GM23338 (cell line): ENCODE results near the gene CPNE4.

Experiments
- CREB1 ChIP-seq: fragments of 250-450 bp; sonication (Bioruptor Pico); IDR thresholded peaks from 2 replicates; pipeline ENCODE4 v1.5.0; 2020; ENCODE audit warnings: low read depth, mild to moderate bottlenecking, moderate library complexity
- EZH2 ChIP-seq: fragments of 200-600 bp; sonication (generic); IDR thresholded peaks from one replicate; pipeline ENCODE4 v1.8.0; 2017; ENCODE audit warnings: antibody characterized with exemption, mild to moderate bottlenecking, low read depth; ENCODE audit not compliant: unreplicated experiment
- EZH2phosphoT487 ChIP-seq: fragments of 200-600 bp; sonication (generic); IDR thresholded peaks from one replicate; pipeline ENCODE4 v1.8.1; 2018; ENCODE audit warnings: antibody characterized with exemption; ENCODE audit not compliant: unreplicated experiment
- JUNB ChIP-seq: IDR thresholded peaks from one replicate; pipeline ENCODE4 v1.6.1; 2016; ENCODE audit warnings: antibody characterized with exemption; ENCODE audit not compliant: unreplicated experiment
- NANOG ChIP-seq: IDR thresholded peaks from 2 replicates; pipeline ENCODE4 v1.6.1; 2016; ENCODE audit warnings: antibody characterized with exemption, borderline replicate concordance
- POLR2AphosphoS5 ChIP-seq: IDR thresholded peaks from 2 replicates; pipeline ENCODE4 v1.6.1; 2016; ENCODE audit warnings: antibody characterized with exemption, low read depth
- STAT1 ChIP-seq: IDR thresholded peaks from one replicate; pipeline ENCODE4 v1.6.1; 2016; ENCODE audit warnings: antibody characterized with exemption; ENCODE audit not compliant: unreplicated experiment
- ZNF331 ChIP-seq: fragments of 250-450 bp; sonication (Bioruptor Pico); IDR thresholded peaks from 2 replicates; pipeline ENCODE4 v1.5.0; 2020; ENCODE audit warnings: low read depth, mild to moderate bottlenecking, moderate library complexity
- TF ChIP-seq, protein P1 (sequence below), 2 experiments: fragments of 200-600 bp in 1 of 2; sonication (generic) in 1 of 2; conservative IDR thresholded peaks; 2 replicates each; pipeline versions ENCODE4 v1.5.1 to v1.6.1; 2016 to 2017; ENCODE audit warnings: antibody characterized with exemption in 2 of 2, low read depth in 2 of 2, mild to moderate bottlenecking in 2 of 2, moderate library complexity in 1 of 2
- TF ChIP-seq, protein P2 (sequence below): IDR thresholded peaks from one replicate; pipeline ENCODE4 v1.6.1; 2018; ENCODE audit warnings: antibody characterized with exemption; ENCODE audit not compliant: unreplicated experiment
- TF ChIP-seq, protein P3 (sequence below): IDR thresholded peaks from 2 replicates; pipeline ENCODE4 v1.6.1; 2016; ENCODE audit warnings: antibody characterized with exemption
- TF ChIP-seq, protein P4 (sequence below): fragments of 250-450 bp; sonication (Bioruptor Pico); IDR thresholded peaks from 2 replicates; pipeline ENCODE4 v1.5.0; 2020; ENCODE audit warnings: mild to moderate bottlenecking, moderate library complexity

DNA sequence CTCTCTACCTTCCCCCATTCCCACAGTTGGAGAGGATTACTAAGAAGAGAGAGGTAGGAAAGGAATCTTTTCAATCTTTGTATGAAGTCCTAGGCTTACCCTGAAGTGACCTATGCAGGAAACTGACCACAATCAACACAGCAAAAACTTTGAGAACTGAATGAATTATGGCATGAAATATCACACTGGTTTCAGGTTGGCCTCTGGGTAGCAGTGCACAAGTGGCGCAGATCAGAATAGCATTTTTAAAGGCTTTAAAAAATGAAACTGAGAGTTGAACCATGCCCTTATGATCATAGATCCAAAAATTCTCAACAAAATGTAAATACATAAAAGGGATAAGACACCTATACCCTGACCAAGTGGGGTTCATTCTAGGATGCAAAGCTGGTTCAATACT is 198.9 kb downstream of the CPNE4 start:
- TF ChIP-seq, protein P1, sequence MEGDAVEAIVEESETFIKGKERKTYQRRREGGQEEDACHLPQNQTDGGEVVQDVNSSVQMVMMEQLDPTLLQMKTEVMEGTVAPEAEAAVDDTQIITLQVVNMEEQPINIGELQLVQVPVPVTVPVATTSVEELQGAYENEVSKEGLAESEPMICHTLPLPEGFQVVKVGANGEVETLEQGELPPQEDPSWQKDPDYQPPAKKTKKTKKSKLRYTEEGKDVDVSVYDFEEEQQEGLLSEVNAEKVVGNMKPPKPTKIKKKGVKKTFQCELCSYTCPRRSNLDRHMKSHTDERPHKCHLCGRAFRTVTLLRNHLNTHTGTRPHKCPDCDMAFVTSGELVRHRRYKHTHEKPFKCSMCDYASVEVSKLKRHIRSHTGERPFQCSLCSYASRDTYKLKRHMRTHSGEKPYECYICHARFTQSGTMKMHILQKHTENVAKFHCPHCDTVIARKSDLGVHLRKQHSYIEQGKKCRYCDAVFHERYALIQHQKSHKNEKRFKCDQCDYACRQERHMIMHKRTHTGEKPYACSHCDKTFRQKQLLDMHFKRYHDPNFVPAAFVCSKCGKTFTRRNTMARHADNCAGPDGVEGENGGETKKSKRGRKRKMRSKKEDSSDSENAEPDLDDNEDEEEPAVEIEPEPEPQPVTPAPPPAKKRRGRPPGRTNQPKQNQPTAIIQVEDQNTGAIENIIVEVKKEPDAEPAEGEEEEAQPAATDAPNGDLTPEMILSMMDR (conservative IDR thresholded peaks at IDR 0.05; ENCODE audit: low read depth in 2 of 2), result no peak
- TF ChIP-seq EZH2, result no peak
- TF ChIP-seq, protein P2, sequence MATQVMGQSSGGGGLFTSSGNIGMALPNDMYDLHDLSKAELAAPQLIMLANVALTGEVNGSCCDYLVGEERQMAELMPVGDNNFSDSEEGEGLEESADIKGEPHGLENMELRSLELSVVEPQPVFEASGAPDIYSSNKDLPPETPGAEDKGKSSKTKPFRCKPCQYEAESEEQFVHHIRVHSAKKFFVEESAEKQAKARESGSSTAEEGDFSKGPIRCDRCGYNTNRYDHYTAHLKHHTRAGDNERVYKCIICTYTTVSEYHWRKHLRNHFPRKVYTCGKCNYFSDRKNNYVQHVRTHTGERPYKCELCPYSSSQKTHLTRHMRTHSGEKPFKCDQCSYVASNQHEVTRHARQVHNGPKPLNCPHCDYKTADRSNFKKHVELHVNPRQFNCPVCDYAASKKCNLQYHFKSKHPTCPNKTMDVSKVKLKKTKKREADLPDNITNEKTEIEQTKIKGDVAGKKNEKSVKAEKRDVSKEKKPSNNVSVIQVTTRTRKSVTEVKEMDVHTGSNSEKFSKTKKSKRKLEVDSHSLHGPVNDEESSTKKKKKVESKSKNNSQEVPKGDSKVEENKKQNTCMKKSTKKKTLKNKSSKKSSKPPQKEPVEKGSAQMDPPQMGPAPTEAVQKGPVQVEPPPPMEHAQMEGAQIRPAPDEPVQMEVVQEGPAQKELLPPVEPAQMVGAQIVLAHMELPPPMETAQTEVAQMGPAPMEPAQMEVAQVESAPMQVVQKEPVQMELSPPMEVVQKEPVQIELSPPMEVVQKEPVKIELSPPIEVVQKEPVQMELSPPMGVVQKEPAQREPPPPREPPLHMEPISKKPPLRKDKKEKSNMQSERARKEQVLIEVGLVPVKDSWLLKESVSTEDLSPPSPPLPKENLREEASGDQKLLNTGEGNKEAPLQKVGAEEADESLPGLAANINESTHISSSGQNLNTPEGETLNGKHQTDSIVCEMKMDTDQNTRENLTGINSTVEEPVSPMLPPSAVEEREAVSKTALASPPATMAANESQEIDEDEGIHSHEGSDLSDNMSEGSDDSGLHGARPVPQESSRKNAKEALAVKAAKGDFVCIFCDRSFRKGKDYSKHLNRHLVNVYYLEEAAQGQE, result no peak
- TF ChIP-seq POLR2AphosphoS5, result no peak
- TF ChIP-seq EZH2phosphoT487, result no peak
- no peak for TF ChIP-seq ZNF331
- TF ChIP-seq, protein P3, sequence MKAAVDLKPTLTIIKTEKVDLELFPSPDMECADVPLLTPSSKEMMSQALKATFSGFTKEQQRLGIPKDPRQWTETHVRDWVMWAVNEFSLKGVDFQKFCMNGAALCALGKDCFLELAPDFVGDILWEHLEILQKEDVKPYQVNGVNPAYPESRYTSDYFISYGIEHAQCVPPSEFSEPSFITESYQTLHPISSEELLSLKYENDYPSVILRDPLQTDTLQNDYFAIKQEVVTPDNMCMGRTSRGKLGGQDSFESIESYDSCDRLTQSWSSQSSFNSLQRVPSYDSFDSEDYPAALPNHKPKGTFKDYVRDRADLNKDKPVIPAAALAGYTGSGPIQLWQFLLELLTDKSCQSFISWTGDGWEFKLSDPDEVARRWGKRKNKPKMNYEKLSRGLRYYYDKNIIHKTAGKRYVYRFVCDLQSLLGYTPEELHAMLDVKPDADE, result no peak
- no peak for TF ChIP-seq CREB1
- TF ChIP-seq JUNB, result no peak
- TF ChIP-seq STAT1, result no peak
- TF ChIP-seq NANOG, result no peak
- TF ChIP-seq, protein P4, sequence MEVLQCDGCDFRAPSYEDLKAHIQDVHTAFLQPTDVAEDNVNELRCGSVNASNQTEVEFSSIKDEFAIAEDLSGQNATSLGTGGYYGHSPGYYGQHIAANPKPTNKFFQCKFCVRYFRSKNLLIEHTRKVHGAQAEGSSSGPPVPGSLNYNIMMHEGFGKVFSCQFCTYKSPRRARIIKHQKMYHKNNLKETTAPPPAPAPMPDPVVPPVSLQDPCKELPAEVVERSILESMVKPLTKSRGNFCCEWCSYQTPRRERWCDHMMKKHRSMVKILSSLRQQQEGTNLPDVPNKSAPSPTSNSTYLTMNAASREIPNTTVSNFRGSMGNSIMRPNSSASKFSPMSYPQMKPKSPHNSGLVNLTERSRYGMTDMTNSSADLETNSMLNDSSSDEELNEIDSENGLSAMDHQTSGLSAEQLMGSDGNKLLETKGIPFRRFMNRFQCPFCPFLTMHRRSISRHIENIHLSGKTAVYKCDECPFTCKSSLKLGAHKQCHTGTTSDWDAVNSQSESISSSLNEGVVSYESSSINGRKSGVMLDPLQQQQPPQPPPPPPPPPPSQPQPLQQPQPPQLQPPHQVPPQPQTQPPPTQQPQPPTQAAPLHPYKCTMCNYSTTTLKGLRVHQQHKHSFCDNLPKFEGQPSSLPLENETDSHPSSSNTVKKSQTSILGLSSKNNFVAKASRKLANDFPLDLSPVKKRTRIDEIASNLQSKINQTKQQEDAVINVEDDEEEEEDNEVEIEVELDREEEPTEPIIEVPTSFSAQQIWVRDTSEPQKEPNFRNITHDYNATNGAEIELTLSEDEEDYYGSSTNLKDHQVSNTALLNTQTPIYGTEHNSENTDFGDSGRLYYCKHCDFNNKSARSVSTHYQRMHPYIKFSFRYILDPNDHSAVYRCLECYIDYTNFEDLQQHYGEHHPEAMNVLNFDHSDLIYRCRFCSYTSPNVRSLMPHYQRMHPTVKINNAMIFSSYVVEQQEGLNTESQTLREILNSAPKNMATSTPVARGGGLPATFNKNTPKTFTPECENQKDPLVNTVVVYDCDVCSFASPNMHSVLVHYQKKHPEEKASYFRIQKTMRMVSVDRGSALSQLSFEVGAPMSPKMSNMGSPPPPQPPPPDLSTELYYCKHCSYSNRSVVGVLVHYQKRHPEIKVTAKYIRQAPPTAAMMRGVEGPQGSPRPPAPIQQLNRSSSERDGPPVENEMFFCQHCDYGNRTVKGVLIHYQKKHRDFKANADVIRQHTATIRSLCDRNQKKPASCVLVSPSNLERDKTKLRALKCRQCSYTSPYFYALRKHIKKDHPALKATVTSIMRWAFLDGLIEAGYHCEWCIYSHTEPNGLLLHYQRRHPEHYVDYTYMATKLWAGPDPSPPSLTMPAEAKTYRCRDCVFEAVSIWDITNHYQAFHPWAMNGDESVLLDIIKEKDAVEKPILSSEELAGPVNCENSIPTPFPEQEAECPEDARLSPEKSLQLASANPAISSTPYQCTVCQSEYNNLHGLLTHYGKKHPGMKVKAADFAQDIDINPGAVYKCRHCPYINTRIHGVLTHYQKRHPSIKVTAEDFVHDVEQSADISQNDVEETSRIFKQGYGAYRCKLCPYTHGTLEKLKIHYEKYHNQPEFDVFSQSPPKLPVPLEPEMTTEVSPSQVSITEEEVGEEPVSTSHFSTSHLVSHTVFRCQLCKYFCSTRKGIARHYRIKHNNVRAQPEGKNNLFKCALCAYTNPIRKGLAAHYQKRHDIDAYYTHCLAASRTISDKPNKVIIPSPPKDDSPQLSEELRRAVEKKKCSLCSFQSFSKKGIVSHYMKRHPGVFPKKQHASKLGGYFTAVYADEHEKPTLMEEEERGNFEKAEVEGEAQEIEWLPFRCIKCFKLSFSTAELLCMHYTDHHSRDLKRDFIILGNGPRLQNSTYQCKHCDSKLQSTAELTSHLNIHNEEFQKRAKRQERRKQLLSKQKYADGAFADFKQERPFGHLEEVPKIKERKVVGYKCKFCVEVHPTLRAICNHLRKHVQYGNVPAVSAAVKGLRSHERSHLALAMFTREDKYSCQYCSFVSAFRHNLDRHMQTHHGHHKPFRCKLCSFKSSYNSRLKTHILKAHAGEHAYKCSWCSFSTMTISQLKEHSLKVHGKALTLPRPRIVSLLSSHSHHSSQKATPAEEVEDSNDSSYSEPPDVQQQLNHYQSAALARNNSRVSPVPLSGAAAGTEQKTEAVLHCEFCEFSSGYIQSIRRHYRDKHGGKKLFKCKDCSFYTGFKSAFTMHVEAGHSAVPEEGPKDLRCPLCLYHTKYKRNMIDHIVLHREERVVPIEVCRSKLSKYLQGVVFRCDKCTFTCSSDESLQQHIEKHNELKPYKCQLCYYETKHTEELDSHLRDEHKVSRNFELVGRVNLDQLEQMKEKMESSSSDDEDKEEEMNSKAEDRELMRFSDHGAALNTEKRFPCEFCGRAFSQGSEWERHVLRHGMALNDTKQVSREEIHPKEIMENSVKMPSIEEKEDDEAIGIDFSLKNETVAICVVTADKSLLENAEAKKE (CRISPR knock-in tag), result no peak
